ENCODE measurements around the gene MORC1.

Gene MORC1

GRCh38 chr3:109033000-109033660 lies 84.8 kb downstream of the MORC1 start:
- DNase-seq (ENCODE audit: low read depth): no peak

GRCh38 chr3:109028753-109029152 lies 89.2 kb downstream of the MORC1 start:
- no peak for DNase-seq (ENCODE audit: low read depth)

GRCh38 chr3:109026821-109027220 lies 91.1 kb downstream of the MORC1 start:
- DNase-seq (ENCODE audit: low read depth): no peak

- no peak for DNase-seq (ENCODE audit: low read depth)
These were observed 92.0 kb downstream of the MORC1 start for GRCh38 chr3:109025896-109026295.

GRCh38 chr3:109023656-109024254 lies 94.2 kb downstream of the MORC1 start:
- DNase-seq (ENCODE audit: low read depth): peak; percentile 2

GRCh38 chr3:109023167-109023566 lies 94.8 kb downstream of the MORC1 start:
- no peak for DNase-seq (ENCODE audit: low read depth)

- no peak for DNase-seq (ENCODE audit: low read depth)
These were observed 96.4 kb downstream of the MORC1 start for GRCh38 chr3:109021556-109021955.

- no peak for DNase-seq (ENCODE audit: low read depth)
These were observed 99.1 kb downstream of the MORC1 start for GRCh38 chr3:109018828-109019227.

- no peak for DNase-seq (ENCODE audit: low read depth)
These were observed 112.5 kb downstream of the MORC1 start for GRCh38 chr3:109005443-109005842.

- DNase-seq (ENCODE audit: low read depth): no peak
These were observed 119.5 kb downstream of the MORC1 start for GRCh38 chr3:108998436-108998835.

GRCh38 chr3:108985844-108986243 lies 132.1 kb downstream of the MORC1 start:
- DNase-seq (ENCODE audit: low read depth): no peak

- DNase-seq (ENCODE audit: low read depth): no peak
These were observed 134.9 kb downstream of the MORC1 start for GRCh38 chr3:108983051-108983450.

- DNase-seq (ENCODE audit: low read depth): no peak
These were observed 141.9 kb downstream of the MORC1 start for GRCh38 chr3:108976058-108976457.

- no peak for DNase-seq (ENCODE audit: low read depth)
These were observed 144.9 kb downstream of the MORC1 start for GRCh38 chr3:108973019-108973418.

- DNase-seq (ENCODE audit: low read depth): no peak
These were observed 145.5 kb downstream of the MORC1 start for GRCh38 chr3:108972482-108972881.

- no peak for DNase-seq (ENCODE audit: low read depth)
These were observed 147.4 kb downstream of the MORC1 start for GRCh38 chr3:108970561-108970960.

- no peak for DNase-seq (ENCODE audit: low read depth)
These were observed 151.2 kb downstream of the MORC1 start for GRCh38 chr3:108966773-108967172.

GRCh38 chr3:108959017-108959416 lies 158.9 kb downstream of the MORC1 start:
- DNase-seq (ENCODE audit: low read depth): no peak

- no peak for DNase-seq (ENCODE audit: low read depth)
These were observed 164.2 kb downstream of the MORC1 start, which contains the start of gene GUCA1C for GRCh38 chr3:108953700-108954099. Gene GUCA1C, minus strand, starts transcription at chr3:108953879. Its CDS starts 117 bp downstream, at chr3:108953762.

- no peak for DNase-seq (ENCODE audit: low read depth)
These were observed 164.7 kb downstream of the MORC1 start for GRCh38 chr3:108953210-108953609.

- no peak for DNase-seq (ENCODE audit: low read depth)
These were observed 166.0 kb downstream of the MORC1 start for GRCh38 chr3:108951820-108952501.

GRCh38 chr3:108947855-108948254 lies 170.1 kb downstream of the MORC1 start:
- no peak for DNase-seq (ENCODE audit: low read depth)
